HEK293 (cell line): ENCODE results near the gene ESX1.

Experiments used
- CTCF ChIA-PET: fragments of 350-600 bp; formaldehyde crosslinking; extraction: SDS; loops from one replicate; lab custom pipeline; 2021; ENCODE audit warnings: antibody characterized with exemption; lab: Yijun Ruan, JAX
- POLR2A ChIA-PET: fragments of 300-600 bp; formaldehyde crosslinking; extraction: SDS; loops from one replicate; lab custom pipeline; 2020; ENCODE audit warnings: antibody characterized with exemption, inconsistent platforms; lab: Yijun Ruan, JAX
- H3K27ac ChIP-seq: fragments of 200-500 bp; sonication (Bioruptor generic); 2 replicates; pipeline ENCODE4 v1.5.1; 2014; ENCODE audit warnings: low read depth, low read length, control low read depth, inconsistent platforms; ENCODE audit errors: extremely low read depth
- H3K36me3 ChIP-seq, 2 experiments: fragments of 200-500 bp in 1 of 2; sonication (Bioruptor generic) in 1 of 2; 1 replicate in 1 of 2; 2 replicates in 1 of 2; pipeline ENCODE4 v1.5.1; 2014 to 2017; ENCODE audit warnings: inconsistent platforms in 2 of 2, low read length in 2 of 2; ENCODE audit not compliant: control insufficient read depth in 2 of 2, insufficient read depth in 1 of 2
- H3K4me1 ChIP-seq: fragments of 200-500 bp; sonication (Bioruptor generic); 2 replicates; pipeline ENCODE4 v1.5.1; 2014; ENCODE audit warnings: mild to moderate bottlenecking, low read length, inconsistent platforms; ENCODE audit not compliant: control insufficient read depth, insufficient read depth
- H3K4me3 ChIP-seq: 2 replicates; pipeline ENCODE4 v1.5.1; 2011; ENCODE audit warnings: low read depth, mild to moderate bottlenecking, control low read depth, low read length, moderate library complexity
- H3K9me3 ChIP-seq: fragments of 200-500 bp; sonication (Bioruptor generic); 2 replicates; pipeline ENCODE4 v1.5.1; 2014; ENCODE audit warnings: low read depth, low read length, inconsistent platforms; ENCODE audit not compliant: control insufficient read depth, insufficient read depth
- GFI1B ChIP-seq: fragments of 450-650 bp; formaldehyde crosslinking; IDR thresholded peaks from 2 replicates; pipeline ENCODE4 v1.5.1; 2016; ENCODE audit warnings: missing biosample characterization, missing genetic modification characterization
- IKZF3 ChIP-seq: fragments of 450-650 bp; IDR thresholded peaks from 2 replicates; pipeline ENCODE4 v1.5.0; 2018; ENCODE audit warnings: missing biosample characterization, mild to moderate bottlenecking, missing genetic modification characterization, moderate library complexity
- KLF9 ChIP-seq: fragments of 450-650 bp; formaldehyde crosslinking; IDR thresholded peaks from 2 replicates; pipeline ENCODE4 v1.5.1; 2016; ENCODE audit warnings: missing biosample characterization, missing genetic modification characterization, low read depth
- ZBTB17 ChIP-seq: fragments of 450-650 bp; formaldehyde crosslinking; IDR thresholded peaks from 2 replicates; pipeline ENCODE4 v1.5.1; 2016; ENCODE audit warnings: missing biosample characterization, missing genetic modification characterization
- ZNF211 ChIP-seq: fragments of 450-650 bp; formaldehyde crosslinking; IDR thresholded peaks from 2 replicates; pipeline ENCODE4 v1.5.1; 2016; ENCODE audit warnings: low read depth, missing biosample characterization, missing genetic modification characterization
- ZNF292 ChIP-seq: fragments of 450-650 bp; formaldehyde crosslinking; IDR thresholded peaks from 2 replicates; pipeline ENCODE4 v1.5.1; 2016; ENCODE audit warnings: low read depth, missing biosample characterization, missing genetic modification characterization, borderline replicate concordance
- ZNF501 ChIP-seq: fragments of 450-650 bp; formaldehyde crosslinking; IDR thresholded peaks from 2 replicates; pipeline ENCODE4 v1.5.1; 2016; ENCODE audit warnings: missing biosample characterization, missing genetic modification characterization
- ZNF530 ChIP-seq: fragments of 450-650 bp; formaldehyde crosslinking; IDR thresholded peaks from 2 replicates; pipeline ENCODE4 v1.5.1; 2016; ENCODE audit warnings: low read depth, missing biosample characterization, missing genetic modification characterization
- ZNF561 ChIP-seq: fragments of 450-650 bp; IDR thresholded peaks from 2 replicates; pipeline ENCODE4 v1.5.1; 2018; ENCODE audit warnings: missing biosample characterization, missing genetic modification characterization, borderline replicate concordance
- ZNF658 ChIP-seq: fragments of 450-650 bp; formaldehyde crosslinking; IDR thresholded peaks from 2 replicates; pipeline ENCODE4; 2016; ENCODE audit warnings: missing biosample characterization, missing genetic modification characterization
- ZNF660 ChIP-seq: fragments of 450-650 bp; IDR thresholded peaks from 2 replicates; pipeline ENCODE4 v1.5.1; 2018; ENCODE audit warnings: missing biosample characterization, mild to moderate bottlenecking, missing genetic modification characterization
- ZNF843 ChIP-seq: fragments of 450-650 bp; formaldehyde crosslinking; IDR thresholded peaks from 2 replicates; pipeline ENCODE4 v1.5.1; 2016; ENCODE audit warnings: missing biosample characterization, missing genetic modification characterization
- TF ChIP-seq, protein P1 (sequence below): fragments of 450-650 bp; formaldehyde crosslinking; IDR thresholded peaks from 2 replicates; pipeline ENCODE4; 2016; ENCODE audit warnings: missing biosample characterization, missing genetic modification characterization
- TF ChIP-seq, protein P2 (sequence below): fragments of 450-650 bp; formaldehyde crosslinking; conservative IDR thresholded peaks from 2 replicates; pipeline ENCODE4 v1.5.1; 2016; ENCODE audit warnings: low read depth, missing biosample characterization, missing genetic modification characterization
- TF ChIP-seq, protein P3 (sequence below): fragments of 450-650 bp; formaldehyde crosslinking; IDR thresholded peaks from 2 replicates; pipeline ENCODE4 v1.5.1; 2016; ENCODE audit warnings: missing biosample characterization, missing genetic modification characterization
- TF ChIP-seq, protein P4 (sequence below): fragments of 450-650 bp; formaldehyde crosslinking; optimal IDR thresholded peaks from 2 replicates; pipeline ENCODE3; 2016; ENCODE audit warnings: missing biosample characterization, mild to moderate bottlenecking, missing genetic modification characterization
- TF ChIP-seq, protein P5 (sequence below): fragments of 450-650 bp; formaldehyde crosslinking; IDR thresholded peaks from 2 replicates; pipeline ENCODE4 v1.5.1; 2016; ENCODE audit warnings: missing biosample characterization, missing genetic modification characterization
- TF ChIP-seq, protein P6 (sequence below): fragments of 450-650 bp; formaldehyde crosslinking; IDR thresholded peaks from 2 replicates; pipeline ENCODE4 v1.5.1; 2016; ENCODE audit warnings: missing biosample characterization, missing genetic modification characterization

ESX1 gene

DNA sequence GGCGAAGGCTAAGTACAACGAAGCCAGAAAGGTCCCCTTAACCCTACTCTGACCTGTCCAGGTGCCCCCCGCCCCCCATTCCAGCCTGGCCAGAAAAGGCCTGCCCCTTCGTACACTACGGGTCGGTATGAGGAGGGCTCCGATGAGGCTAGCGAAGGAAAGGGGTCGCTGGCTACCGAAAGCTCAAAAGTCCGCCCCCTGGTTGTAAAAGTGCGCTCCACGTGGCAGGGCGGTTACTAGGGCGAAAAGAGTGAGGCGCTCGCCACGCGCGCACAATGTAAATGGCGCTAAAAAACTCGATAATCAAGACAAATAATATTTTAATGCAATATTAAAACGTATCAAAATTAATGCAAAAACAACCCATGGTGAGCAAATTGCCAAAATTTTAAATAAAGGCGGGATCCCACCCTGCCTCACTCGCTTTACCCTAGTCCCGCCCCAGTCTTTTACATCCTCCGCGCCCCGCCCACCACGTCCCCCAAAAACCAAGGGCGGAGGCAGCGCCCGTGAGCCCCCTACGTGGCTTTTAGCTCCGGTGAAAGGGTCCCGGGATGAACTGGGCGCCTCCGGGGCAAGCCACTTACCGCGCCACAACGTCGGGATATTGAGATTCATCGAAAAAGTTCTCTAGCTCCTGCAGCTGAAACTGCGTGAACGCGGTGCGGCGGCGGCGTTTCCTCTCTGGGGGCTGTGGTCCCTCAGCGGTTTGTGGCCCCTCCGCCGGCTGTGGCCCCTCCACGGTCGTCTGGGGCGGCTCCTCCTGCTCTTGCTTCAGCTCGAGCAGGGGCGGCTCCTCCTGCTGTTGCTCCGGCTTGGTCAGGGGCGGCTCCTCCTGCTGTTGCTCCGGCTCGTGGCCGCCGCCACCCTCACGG is 929 bp downstream of the ESX1 start (continued):
- TF ChIP-seq KLF9 (tag by site-specific recombination) = no peak
- TF ChIP-seq ZBTB17 (tag by site-specific recombination) = no peak
- no peak for TF ChIP-seq ZNF211 (tag by site-specific recombination)
- TF ChIP-seq ZNF530 (tag by site-specific recombination) = no peak
- TF ChIP-seq, protein P1, sequence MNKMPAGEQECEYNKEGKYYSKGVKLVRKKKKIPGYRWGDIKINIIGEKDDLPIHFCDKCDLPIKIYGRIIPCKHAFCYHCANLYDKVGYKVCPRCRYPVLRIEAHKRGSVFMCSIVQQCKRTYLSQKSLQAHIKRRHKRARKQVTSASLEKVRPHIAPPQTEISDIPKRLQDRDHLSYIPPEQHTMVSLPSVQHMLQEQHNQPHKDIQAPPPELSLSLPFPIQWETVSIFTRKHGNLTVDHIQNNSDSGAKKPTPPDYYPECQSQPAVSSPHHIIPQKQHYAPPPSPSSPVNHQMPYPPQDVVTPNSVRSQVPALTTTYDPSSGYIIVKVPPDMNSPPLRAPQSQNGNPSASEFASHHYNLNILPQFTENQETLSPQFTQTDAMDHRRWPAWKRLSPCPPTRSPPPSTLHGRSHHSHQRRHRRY (tag by site-specific recombination) = no peak
- TF ChIP-seq ZNF501 (tag by site-specific recombination) = no peak
- TF ChIP-seq, protein P2, sequence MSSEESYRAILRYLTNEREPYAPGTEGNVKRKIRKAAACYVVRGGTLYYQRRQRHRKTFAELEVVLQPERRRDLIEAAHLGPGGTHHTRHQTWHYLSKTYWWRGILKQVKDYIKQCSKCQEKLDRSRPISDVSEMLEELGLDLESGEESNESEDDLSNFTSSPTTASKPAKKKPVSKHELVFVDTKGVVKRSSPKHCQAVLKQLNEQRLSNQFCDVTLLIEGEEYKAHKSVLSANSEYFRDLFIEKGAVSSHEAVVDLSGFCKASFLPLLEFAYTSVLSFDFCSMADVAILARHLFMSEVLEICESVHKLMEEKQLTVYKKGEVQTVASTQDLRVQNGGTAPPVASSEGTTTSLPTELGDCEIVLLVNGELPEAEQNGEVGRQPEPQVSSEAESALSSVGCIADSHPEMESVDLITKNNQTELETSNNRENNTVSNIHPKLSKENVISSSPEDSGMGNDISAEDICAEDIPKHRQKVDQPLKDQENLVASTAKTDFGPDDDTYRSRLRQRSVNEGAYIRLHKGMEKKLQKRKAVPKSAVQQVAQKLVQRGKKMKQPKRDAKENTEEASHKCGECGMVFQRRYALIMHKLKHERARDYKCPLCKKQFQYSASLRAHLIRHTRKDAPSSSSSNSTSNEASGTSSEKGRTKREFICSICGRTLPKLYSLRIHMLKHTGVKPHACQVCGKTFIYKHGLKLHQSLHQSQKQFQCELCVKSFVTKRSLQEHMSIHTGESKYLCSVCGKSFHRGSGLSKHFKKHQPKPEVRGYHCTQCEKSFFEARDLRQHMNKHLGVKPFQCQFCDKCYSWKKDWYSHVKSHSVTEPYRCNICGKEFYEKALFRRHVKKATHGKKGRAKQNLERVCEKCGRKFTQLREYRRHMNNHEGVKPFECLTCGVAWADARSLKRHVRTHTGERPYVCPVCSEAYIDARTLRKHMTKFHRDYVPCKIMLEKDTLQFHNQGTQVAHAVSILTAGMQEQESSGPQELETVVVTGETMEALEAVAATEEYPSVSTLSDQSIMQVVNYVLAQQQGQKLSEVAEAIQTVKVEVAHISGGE (tag by site-specific recombination) = 0 out of 2 replicates have a peak, but pooled peaks have one; percentile 22
- TF ChIP-seq IKZF3 (tag by site-specific recombination) = no peak
- TF ChIP-seq ZNF843 (tag by site-specific recombination) = no peak
- TF ChIP-seq ZNF660 = no peak
- no peak for TF ChIP-seq ZNF561 (tag by site-specific recombination)
- TF ChIP-seq, protein P3, sequence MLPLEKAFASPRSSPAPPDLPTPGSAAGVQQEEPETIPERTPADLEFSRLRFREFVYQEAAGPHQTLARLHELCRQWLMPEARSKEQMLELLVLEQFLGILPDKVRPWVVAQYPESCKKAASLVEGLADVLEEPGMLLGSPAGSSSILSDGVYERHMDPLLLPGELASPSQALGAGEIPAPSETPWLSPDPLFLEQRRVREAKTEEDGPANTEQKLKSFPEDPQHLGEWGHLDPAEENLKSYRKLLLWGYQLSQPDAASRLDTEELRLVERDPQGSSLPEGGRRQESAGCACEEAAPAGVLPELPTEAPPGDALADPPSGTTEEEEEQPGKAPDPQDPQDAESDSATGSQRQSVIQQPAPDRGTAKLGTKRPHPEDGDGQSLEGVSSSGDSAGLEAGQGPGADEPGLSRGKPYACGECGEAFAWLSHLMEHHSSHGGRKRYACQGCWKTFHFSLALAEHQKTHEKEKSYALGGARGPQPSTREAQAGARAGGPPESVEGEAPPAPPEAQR (tag by site-specific recombination) = no peak
- no peak for TF ChIP-seq GFI1B (tag by site-specific recombination)
- TF ChIP-seq, protein P4, sequence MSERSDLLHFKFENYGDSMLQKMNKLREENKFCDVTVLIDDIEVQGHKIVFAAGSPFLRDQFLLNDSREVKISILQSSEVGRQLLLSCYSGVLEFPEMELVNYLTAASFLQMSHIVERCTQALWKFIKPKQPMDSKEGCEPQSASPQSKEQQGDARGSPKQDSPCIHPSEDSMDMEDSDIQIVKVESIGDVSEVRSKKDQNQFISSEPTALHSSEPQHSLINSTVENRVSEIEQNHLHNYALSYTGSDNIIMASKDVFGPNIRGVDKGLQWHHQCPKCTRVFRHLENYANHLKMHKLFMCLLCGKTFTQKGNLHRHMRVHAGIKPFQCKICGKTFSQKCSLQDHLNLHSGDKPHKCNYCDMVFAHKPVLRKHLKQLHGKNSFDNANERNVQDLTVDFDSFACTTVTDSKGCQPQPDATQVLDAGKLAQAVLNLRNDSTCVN (tag by site-specific recombination) = peak; percentile 30
- TF ChIP-seq ZNF292 (tag by site-specific recombination) = no peak
- no peak for TF ChIP-seq ZNF658

DNA sequence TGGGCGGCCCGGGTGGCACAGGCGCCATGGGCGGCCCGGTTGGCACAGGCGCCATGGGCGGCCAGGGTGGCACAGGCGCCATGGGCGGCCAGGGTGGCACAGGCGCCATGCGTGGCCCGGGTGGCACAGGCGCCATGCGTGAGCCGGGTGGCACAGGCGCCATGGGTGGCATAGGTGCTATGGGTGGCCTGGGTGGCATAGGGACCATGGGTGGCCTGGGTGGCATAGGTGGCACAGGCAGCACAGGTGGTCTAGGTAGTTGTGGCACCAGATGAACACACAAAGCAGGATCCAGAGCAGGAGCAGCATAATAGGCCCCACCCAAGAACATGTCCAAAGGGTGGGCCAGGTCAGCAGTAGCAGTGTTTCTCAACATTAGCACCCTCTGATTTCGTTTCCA is 4.3 kb downstream of the ESX1 start:
- Histone ChIP-seq H3K4me3 (no peak overlapping the region), H3K4me1 (no peaks in the 10 kb centered on the region), H3K27ac (no peak overlapping the region), H3K36me3 (no peaks in the 10 kb centered on the region), H3K9me3 (no peaks in the 10 kb centered on the region; the same call in 1 of the 2 replicates)
- TF ChIP-seq, protein P5, sequence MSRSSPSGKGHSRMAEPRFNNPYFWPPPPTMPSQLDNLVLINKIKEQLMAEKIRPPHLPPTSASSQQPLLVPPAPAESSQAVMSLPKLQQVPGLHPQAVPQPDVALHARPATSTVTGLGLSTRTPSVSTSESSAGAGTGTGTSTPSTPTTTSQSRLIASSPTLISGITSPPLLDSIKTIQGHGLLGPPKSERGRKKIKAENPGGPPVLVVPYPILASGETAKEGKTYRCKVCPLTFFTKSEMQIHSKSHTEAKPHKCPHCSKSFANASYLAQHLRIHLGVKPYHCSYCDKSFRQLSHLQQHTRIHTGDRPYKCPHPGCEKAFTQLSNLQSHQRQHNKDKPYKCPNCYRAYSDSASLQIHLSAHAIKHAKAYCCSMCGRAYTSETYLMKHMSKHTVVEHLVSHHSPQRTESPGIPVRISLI (tag by site-specific recombination) = no peak
- TF ChIP-seq, protein P6, sequence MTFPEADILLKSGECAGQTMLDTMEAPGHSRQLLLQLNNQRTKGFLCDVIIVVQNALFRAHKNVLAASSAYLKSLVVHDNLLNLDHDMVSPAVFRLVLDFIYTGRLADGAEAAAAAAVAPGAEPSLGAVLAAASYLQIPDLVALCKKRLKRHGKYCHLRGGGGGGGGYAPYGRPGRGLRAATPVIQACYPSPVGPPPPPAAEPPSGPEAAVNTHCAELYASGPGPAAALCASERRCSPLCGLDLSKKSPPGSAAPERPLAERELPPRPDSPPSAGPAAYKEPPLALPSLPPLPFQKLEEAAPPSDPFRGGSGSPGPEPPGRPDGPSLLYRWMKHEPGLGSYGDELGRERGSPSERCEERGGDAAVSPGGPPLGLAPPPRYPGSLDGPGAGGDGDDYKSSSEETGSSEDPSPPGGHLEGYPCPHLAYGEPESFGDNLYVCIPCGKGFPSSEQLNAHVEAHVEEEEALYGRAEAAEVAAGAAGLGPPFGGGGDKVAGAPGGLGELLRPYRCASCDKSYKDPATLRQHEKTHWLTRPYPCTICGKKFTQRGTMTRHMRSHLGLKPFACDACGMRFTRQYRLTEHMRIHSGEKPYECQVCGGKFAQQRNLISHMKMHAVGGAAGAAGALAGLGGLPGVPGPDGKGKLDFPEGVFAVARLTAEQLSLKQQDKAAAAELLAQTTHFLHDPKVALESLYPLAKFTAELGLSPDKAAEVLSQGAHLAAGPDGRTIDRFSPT (tag by site-specific recombination) = peak; percentile 61; the same call in 1 of the 2 replicates
- CTCF ChIA-PET = interaction anchor here (0.6 kb wide), 1 partner anchor 539 kb away, joined by 3 read pairs; no protein-coding TSS in a partner anchor
- POLR2A ChIA-PET = no interaction called here
